Nephron (organoid): ENCODE results near the gene GRK7.

Source experiments
- H3K27ac Mint-ChIP-seq, 3 experiments: 2 replicates each; pipeline ENCODE4 v1.8.0; 2020; ENCODE audit warnings: mixed read lengths in 3 of 3, mild to moderate bottlenecking in 2 of 3, moderate library complexity in 1 of 3
- H3K27me3 Mint-ChIP-seq: 2 replicates; pipeline ENCODE4 v1.8.0; 2021; ENCODE audit warnings: low read depth, mild to moderate bottlenecking, moderate library complexity, mixed read lengths
- H3K36me3 Mint-ChIP-seq: 2 replicates; pipeline ENCODE4 v1.8.0; 2020; ENCODE audit warnings: low read depth, mixed read lengths
- H3K4me1 Mint-ChIP-seq: 2 replicates; pipeline ENCODE4 v1.8.0; 2020; ENCODE audit warnings: mixed read lengths
- H3K4me3 Mint-ChIP-seq, 3 experiments: 2 replicates each; pipeline ENCODE4 v1.8.0; 2020; ENCODE audit warnings: mild to moderate bottlenecking in 3 of 3, mixed read lengths in 3 of 3, moderate library complexity in 2 of 3
- H3K9me3 Mint-ChIP-seq: 2 replicates; pipeline ENCODE4 v1.8.0; 2020; ENCODE audit warnings: mixed read lengths
- TF ChIP-seq, protein P1 (sequence below), 3 experiments: fragments of 200-600 bp; sonication (generic); IDR thresholded peaks; one replicate each; pipeline ENCODE4 v1.5.0; 2021; ENCODE audit warnings: antibody characterized with exemption in 3 of 3; ENCODE audit not compliant: unreplicated experiment in 3 of 3

GRK7 gene

DNA sequence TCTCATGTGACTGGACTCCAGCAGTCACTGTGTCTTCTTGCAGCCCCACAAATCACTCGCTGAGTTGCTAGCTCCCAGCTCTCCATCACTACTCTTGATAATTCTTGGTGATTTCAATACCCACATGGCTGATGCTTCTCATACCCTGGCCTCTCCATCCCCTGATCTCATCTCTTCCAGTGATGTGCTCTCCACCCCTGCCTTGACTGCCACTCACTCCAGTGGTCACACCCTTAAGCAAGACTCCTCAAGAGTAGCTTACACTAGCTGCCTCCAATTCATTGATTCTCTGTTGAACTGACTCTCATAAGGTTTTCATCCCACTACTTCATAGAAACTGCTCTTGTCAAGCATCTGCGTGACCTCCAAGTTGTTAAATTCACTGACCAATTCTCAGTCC lies 837 bp downstream of the GRK7 start:
- no peaks in the 10 kb centered on the region for H3K4me1 Mint-ChIP-seq
- H3K36me3 Mint-ChIP-seq = peaks cover 3% of the 10 kb centered on the region
- H3K27ac Mint-ChIP-seq = no peak overlapping the region
- H3K27me3 Mint-ChIP-seq = no peaks in the 10 kb centered on the region
- TF ChIP-seq, protein P1, sequence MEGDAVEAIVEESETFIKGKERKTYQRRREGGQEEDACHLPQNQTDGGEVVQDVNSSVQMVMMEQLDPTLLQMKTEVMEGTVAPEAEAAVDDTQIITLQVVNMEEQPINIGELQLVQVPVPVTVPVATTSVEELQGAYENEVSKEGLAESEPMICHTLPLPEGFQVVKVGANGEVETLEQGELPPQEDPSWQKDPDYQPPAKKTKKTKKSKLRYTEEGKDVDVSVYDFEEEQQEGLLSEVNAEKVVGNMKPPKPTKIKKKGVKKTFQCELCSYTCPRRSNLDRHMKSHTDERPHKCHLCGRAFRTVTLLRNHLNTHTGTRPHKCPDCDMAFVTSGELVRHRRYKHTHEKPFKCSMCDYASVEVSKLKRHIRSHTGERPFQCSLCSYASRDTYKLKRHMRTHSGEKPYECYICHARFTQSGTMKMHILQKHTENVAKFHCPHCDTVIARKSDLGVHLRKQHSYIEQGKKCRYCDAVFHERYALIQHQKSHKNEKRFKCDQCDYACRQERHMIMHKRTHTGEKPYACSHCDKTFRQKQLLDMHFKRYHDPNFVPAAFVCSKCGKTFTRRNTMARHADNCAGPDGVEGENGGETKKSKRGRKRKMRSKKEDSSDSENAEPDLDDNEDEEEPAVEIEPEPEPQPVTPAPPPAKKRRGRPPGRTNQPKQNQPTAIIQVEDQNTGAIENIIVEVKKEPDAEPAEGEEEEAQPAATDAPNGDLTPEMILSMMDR (IDR thresholded peaks at IDR 0.05; ENCODE audit: unreplicated experiment in 3 of 3) = no peak
- H3K4me3 Mint-ChIP-seq = no peak overlapping the region
- H3K9me3 Mint-ChIP-seq = peaks cover 4% of the 10 kb centered on the region

DNA sequence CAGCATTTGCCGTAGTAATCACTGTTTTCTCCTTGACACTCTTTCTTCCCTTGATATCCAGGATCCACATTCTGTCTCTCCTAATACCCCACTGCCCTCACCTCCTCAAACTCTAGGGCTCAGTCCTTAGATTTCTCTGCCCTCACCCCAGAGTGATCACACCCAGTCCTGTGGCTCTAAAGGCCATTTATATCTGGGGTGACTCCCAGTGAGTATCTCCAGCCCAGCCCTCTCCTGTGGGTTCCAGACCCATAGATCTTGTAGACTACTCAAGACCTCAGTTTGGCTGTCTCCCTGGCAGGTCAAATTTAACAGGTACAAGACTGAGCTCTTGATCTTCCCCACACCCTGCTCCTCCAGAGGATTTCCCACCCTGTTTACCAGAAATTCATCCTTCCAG lies 1.3 kb downstream of the GRK7 start:
- Mint-ChIP-seq H3K4me1 (no peaks in the 10 kb centered on the region), H3K4me3 (no peak overlapping the region), H3K36me3 (peaks cover 3% of the 10 kb centered on the region), H3K9me3 (peaks cover 4% of the 10 kb centered on the region), H3K27ac (no peak overlapping the region), H3K27me3 (no peaks in the 10 kb centered on the region)
- TF ChIP-seq, protein P1 (IDR thresholded peaks at IDR 0.05; ENCODE audit: unreplicated experiment in 3 of 3) = no peak

DNA sequence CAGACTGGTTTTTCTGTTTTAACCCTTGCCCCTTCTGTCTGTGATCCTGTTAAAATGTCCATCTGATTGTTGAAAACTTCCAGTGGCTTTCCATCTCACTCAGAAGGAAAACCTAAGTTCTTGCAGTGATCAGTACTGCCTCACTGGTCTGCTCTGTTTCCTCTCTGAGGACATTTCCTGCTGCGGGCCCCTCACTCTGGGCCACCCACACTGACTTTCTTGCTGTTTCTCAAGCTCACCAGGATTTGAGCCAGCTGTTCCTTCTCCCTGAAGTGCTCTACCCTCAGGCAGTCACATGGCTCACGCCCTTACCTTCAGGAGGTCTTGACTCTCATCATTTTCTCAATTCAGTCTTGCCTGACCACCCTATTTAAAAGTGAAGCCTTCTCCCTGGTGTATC lies 1.8 kb downstream of the GRK7 start:
- H3K27me3 Mint-ChIP-seq = no peaks in the 10 kb centered on the region
- peaks cover 4% of the 10 kb centered on the region for H3K9me3 Mint-ChIP-seq
- H3K36me3 Mint-ChIP-seq = peaks cover 3% of the 10 kb centered on the region
- TF ChIP-seq, protein P1 (IDR thresholded peaks at IDR 0.05; ENCODE audit: unreplicated experiment in 3 of 3) = no peak
- no peak overlapping the region for H3K4me3 Mint-ChIP-seq
- no peaks in the 10 kb centered on the region for H3K4me1 Mint-ChIP-seq
- no peak overlapping the region for H3K27ac Mint-ChIP-seq

DNA sequence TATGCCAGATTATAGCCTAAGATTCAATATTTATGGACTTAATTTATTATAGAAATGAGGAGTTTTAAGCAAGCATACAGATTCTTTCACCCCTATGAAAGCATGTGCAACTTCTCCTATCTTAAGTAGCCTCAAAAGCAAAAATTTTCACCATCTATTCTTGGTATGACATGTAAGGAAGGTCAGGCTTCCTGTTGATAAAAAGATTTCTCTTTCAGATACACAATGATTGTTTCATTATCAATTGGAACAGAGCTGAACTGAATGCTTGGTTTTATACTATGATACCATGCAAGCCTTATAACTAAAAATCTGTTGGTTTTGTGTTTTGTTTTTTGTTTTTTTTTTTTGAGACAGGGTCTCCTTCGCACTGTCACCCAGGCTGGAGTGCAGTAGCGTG lies 3.9 kb downstream of the GRK7 start:
- peaks cover 4% of the 10 kb centered on the region for H3K9me3 Mint-ChIP-seq
- peaks cover 3% of the 10 kb centered on the region for H3K36me3 Mint-ChIP-seq
- H3K4me3 Mint-ChIP-seq = no peak overlapping the region
- no peaks in the 10 kb centered on the region for H3K4me1 Mint-ChIP-seq
- TF ChIP-seq, protein P1 (IDR thresholded peaks at IDR 0.05; ENCODE audit: unreplicated experiment in 3 of 3) = no peak
- H3K27ac Mint-ChIP-seq = peak overlapping the region in 2 of 3 experiments; percentile 8 to 45
- no peaks in the 10 kb centered on the region for H3K27me3 Mint-ChIP-seq

DNA sequence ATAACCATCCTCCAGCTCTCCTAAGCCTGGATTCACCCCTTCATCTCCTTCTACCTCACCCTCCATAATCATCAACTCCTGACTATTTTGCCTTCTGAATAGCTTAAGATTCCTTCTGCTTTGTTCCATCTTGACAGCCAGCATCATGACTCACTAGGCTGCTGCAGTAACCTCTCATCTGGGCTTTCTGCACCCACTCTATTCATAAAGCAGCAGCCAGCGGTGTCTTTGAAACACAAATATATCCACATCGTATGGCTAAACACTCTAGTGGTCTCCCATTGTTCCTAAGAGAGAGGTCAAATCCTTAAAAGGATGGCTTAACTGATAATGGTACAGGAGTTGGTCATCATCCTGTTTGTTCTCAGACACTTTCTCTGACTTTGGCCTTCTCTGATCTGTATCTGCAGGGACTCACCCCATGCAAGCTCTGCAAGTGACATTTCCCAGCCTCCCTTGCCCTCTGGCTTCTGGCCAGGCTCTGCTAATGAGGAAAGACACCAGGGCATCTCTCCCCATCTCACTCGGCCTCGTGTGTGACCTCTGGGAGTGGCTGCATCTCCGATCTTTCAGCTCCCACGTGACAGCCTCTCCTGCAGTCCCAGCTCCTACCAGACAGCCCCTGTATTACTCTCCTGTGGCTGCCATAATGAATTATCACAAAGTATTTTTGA lies 6.2 kb downstream of the GRK7 start:
- no peaks in the 10 kb centered on the region for H3K27me3 Mint-ChIP-seq
- peak overlapping the region in 2 of 3 experiments; percentile 3 to 10 for H3K27ac Mint-ChIP-seq
- H3K4me1 Mint-ChIP-seq = no peaks in the 10 kb centered on the region
- H3K9me3 Mint-ChIP-seq = no peaks in the 10 kb centered on the region
- no peaks in the 10 kb centered on the region for H3K36me3 Mint-ChIP-seq
- no peak overlapping the region for H3K4me3 Mint-ChIP-seq
- TF ChIP-seq, protein P1 (IDR thresholded peaks at IDR 0.05; ENCODE audit: unreplicated experiment in 3 of 3) = no peak

DNA sequence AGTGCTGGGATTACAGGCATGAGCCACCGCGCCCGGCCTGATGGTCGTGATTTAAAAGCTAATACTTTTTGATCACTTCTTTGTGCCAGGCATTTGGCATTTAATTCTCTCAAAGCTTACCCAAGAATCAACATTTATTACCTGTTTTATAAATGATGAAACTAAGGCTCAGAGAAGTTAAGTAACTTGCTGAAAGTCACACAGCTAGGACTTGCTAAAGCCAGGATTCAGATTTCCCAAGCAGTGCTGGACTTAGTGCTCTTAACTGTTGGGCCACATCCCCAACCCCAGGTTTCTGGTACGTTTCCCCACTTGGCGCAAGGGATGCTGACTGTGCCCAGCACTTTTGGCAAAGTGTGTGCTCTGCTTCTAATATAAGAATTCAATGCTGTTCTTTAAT lies 10.5 kb downstream of the GRK7 start:
- TF ChIP-seq, protein P1 (IDR thresholded peaks at IDR 0.05; ENCODE audit: unreplicated experiment in 3 of 3) = no peak
- H3K4me1 Mint-ChIP-seq = peaks cover 7% of the 10 kb centered on the region
- H3K9me3 Mint-ChIP-seq = no peaks in the 10 kb centered on the region
- H3K36me3 Mint-ChIP-seq = no peaks in the 10 kb centered on the region
- peaks cover 7% of the 10 kb centered on the region for H3K27me3 Mint-ChIP-seq
- H3K27ac Mint-ChIP-seq = no peak overlapping the region
- no peak overlapping the region for H3K4me3 Mint-ChIP-seq
